ENCODE data around the gene EEIG1.

Gene EEIG1

GRCh38 chr9:127966416-127967150, 14.2 kb downstream of the EEIG1 start:
- TF ChIP-seq, protein P1, sequence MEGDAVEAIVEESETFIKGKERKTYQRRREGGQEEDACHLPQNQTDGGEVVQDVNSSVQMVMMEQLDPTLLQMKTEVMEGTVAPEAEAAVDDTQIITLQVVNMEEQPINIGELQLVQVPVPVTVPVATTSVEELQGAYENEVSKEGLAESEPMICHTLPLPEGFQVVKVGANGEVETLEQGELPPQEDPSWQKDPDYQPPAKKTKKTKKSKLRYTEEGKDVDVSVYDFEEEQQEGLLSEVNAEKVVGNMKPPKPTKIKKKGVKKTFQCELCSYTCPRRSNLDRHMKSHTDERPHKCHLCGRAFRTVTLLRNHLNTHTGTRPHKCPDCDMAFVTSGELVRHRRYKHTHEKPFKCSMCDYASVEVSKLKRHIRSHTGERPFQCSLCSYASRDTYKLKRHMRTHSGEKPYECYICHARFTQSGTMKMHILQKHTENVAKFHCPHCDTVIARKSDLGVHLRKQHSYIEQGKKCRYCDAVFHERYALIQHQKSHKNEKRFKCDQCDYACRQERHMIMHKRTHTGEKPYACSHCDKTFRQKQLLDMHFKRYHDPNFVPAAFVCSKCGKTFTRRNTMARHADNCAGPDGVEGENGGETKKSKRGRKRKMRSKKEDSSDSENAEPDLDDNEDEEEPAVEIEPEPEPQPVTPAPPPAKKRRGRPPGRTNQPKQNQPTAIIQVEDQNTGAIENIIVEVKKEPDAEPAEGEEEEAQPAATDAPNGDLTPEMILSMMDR (IDR thresholded peaks at IDR 0.05; ENCODE audit: low read depth, low read length, missing control alignments) = no peak
- DNase-seq (ENCODE audit: extremely low read depth, low read depth) = no peak
- H3K4me3 ChIP-seq (replicated peaks; ENCODE audit: low read depth, low read length) = no peak overlapping the region

DNA sequence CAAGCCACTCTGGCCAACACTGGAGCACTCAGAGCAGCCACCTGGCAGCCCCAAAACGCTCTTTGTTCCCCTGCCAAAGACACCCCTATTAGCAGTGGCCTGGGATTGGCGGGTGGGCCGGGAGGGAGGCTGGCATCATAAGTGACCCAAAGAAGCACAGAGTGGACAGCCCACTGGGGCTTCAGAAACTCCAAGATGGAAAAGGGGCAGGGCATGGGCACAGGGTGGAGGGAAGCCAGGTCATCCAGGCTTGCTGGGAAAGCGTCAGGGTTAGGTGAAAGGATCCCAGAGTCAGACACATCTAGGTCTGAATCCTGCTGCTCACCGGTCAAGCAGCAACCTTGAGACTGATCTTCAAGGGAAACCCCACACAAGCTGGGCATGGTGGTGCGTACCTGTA, 14.8 kb downstream of the EEIG1 start:
- no peak for DNase-seq (ENCODE audit: extremely low read depth, low read depth)
- TF ChIP-seq, protein P1 (IDR thresholded peaks at IDR 0.05; ENCODE audit: low read depth, low read length, missing control alignments) = no peak
- H3K4me3 ChIP-seq (replicated peaks; ENCODE audit: low read depth, low read length) = no peak overlapping the region

GRCh38 chr9:127963359-127964064, 17.3 kb downstream of the EEIG1 start:
- no peak for DNase-seq (ENCODE audit: extremely low read depth, low read depth)
- H3K4me3 ChIP-seq (replicated peaks; ENCODE audit: low read depth, low read length) = no peak overlapping the region
- TF ChIP-seq, protein P1 (IDR thresholded peaks at IDR 0.05; ENCODE audit: low read depth, low read length, missing control alignments) = no peak

GRCh38 chr9:127963041-127963358, 17.8 kb downstream of the EEIG1 start:
- no peak for DNase-seq (ENCODE audit: extremely low read depth, low read depth)
- H3K4me3 ChIP-seq (replicated peaks; ENCODE audit: low read depth, low read length) = no peak overlapping the region
- TF ChIP-seq, protein P1 (IDR thresholded peaks at IDR 0.05; ENCODE audit: low read depth, low read length, missing control alignments) = no peak

DNA sequence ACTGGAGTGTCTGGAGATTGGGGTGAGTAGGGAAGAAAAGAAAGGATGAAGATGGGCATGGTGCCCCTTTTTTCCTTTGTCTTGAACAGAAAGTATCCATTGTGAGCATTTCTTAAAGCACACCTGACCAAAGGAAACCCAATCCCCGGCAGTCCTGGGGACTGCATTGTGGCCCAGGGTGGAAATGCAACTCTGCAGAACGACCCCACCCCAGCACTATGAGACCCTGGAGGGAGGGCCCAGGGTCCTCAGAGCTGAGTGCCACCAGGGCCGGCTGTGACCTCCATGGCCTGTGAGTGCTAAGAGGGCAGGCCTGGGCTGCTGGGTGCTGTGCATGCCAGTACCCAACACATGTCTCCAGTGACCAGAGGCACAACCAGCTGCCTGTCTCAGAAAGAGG, 18.5 kb downstream of the EEIG1 start:
- H3K4me3 ChIP-seq (replicated peaks; ENCODE audit: low read depth, low read length) = no peak overlapping the region
- TF ChIP-seq, protein P1 (IDR thresholded peaks at IDR 0.05; ENCODE audit: low read depth, low read length, missing control alignments) = no peak
- no peak for DNase-seq (ENCODE audit: extremely low read depth, low read depth)

GRCh38 chr9:127961613-127962155, 19.1 kb downstream of the EEIG1 start:
- DNase-seq (ENCODE audit: extremely low read depth, low read depth) = no peak
- no peak overlapping the region for H3K4me3 ChIP-seq (replicated peaks; ENCODE audit: low read depth, low read length)
- TF ChIP-seq, protein P1 (IDR thresholded peaks at IDR 0.05; ENCODE audit: low read depth, low read length, missing control alignments) = no peak

Data from HFF-Myc (cell line).